Measurements from ENCODE around the gene PPIL4.

- TF ChIP-seq CTCF (IDR thresholded peaks at IDR 0.05), result no peak
- TF ChIP-seq POLR2A (IDR thresholded peaks at IDR 0.05), result no peak
Measured at GRCh38 chr6:149470948-149471347, 74.9 kb downstream of the PPIL4 start.
